Endodermal cell (in vitro differentiated cells): ENCODE data around the gene FLCN. TPM values are rescaled to one million over a fixed set of nuclear protein-coding genes. Genes with fewer than 3 reads are reported as not detected.
A peak's percentile ranks its signal among the peaks of the same experiment; 100 is the strongest.

Experiments used
- DNase-seq: peaks from one replicate; pipeline ENCODE4 v3.0.0-alpha.2; 2017
- H3K27ac ChIP-seq: 2 replicates; pipeline ENCODE4 v1.5.1; 2013; ENCODE audit warnings: mild to moderate bottlenecking, low read depth, low read length, moderate library complexity
- H3K27me3 ChIP-seq: 2 replicates; pipeline ENCODE4 v1.6.1; 2013; ENCODE audit warnings: mild to moderate bottlenecking, low read length, moderate library complexity; ENCODE audit not compliant: insufficient read depth, control insufficient read depth, poor library complexity, severe bottlenecking
- H3K36me3 ChIP-seq: 2 replicates; pipeline ENCODE4 v1.7.0; 2013; ENCODE audit warnings: mild to moderate bottlenecking, low read length, moderate library complexity; ENCODE audit not compliant: control insufficient read depth, insufficient read depth
- H3K4me1 ChIP-seq: one replicate; pipeline ENCODE4 v1.7.0; 2013; ENCODE audit warnings: low read length; ENCODE audit not compliant: control insufficient read depth, insufficient read depth
- H3K4me3 ChIP-seq: 2 replicates; pipeline ENCODE4 v1.5.1; 2013; ENCODE audit warnings: mild to moderate bottlenecking, low read length, moderate library complexity
- H3K9ac ChIP-seq: 2 replicates; pipeline ENCODE4 v1.6.1; 2013; ENCODE audit warnings: mild to moderate bottlenecking, low read length, moderate library complexity; ENCODE audit not compliant: poor library complexity, severe bottlenecking; ENCODE audit errors: extremely low read depth
- H3K9me3 ChIP-seq: 2 replicates; pipeline ENCODE4 v1.6.1; 2013; ENCODE audit warnings: mild to moderate bottlenecking, low read length, moderate library complexity; ENCODE audit not compliant: control insufficient read depth
- H3K27ac Mint-ChIP-seq: 2 replicates; pipeline ENCODE4 v1.8.0; 2020; ENCODE audit warnings: mixed read lengths
- H3K27me3 Mint-ChIP-seq: 2 replicates; pipeline ENCODE4 v1.8.0; 2021; ENCODE audit warnings: mild to moderate bottlenecking, mixed read lengths; ENCODE audit not compliant: insufficient read depth
- H3K36me3 Mint-ChIP-seq: 2 replicates; pipeline ENCODE4 v1.8.0; 2020; ENCODE audit warnings: low read depth, mixed read lengths
- H3K4me1 Mint-ChIP-seq: 2 replicates; pipeline ENCODE4 v1.8.0; 2020; ENCODE audit warnings: mixed read lengths
- H3K4me3 Mint-ChIP-seq: 2 replicates; pipeline ENCODE4 v1.8.0; 2020; ENCODE audit warnings: mild to moderate bottlenecking, moderate library complexity, mixed read lengths
- H3K9me3 Mint-ChIP-seq: 2 replicates; pipeline ENCODE4 v1.8.0; 2020; ENCODE audit warnings: mild to moderate bottlenecking, mixed read lengths
- WGBS, 2 experiments: methylation state at CpG; one replicate each; pipeline versions ENCODE4 v1.1.5 to v1.1.7; 2013; ENCODE audit warnings: missing lambda C conversion rate in 2 of 2, mixed read lengths in 1 of 2; ENCODE audit not compliant: insufficient coverage in 1 of 2, insufficient read length in 1 of 2; 5-methylcytosine and 5-hydroxymethylcytosine counted together
- total RNA-seq, 2 donors: library from RNA; stranded (reverse); fragmentation: NEBNext Ultra II Directional in 1 of 2; extraction: Animal tissue kit (Norgen Biotek cat#: 25700) in 1 of 2; gene quantifications; 2 replicates in 1 of 2; 3 replicates in 1 of 2; pipeline ENCODE4 v1.2.1, GENCODE V29; 2021
- TF ChIP-seq, protein P1 (sequence below): fragments of 200-600 bp; sonication (generic); conservative IDR thresholded peaks from 2 replicates; pipeline ENCODE4 v1.5.0; 2021; ENCODE audit warnings: antibody characterized with exemption, mild to moderate bottlenecking

The FLCN gene
- total RNA-seq, 2 donors from 2014 or later = 41.8 to 47.2 TPM

DNA sequence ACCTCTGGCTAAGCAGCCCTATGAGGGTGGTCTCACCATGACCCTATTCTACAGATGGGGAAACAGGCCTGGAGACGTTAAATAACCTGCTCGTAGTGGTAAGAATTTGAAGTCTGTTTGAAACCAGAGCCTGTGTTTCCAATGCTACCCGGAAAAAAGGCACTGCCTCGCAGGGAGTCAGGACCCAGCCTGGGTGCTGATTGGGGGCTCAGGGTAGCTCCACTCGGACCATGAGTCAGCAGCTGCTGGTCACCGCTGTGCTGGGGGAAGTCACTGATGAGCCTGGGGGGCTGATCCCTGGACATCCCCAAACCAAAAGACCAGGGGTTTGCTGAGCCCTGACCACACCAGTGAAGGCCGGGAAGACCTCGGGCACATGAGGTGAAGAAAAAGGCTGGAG is 21.4 kb downstream of the FLCN start:
- DNase-seq = no peak
- Mint-ChIP-seq H3K27ac (peak overlapping the region; percentile 55), H3K4me3 (no peak overlapping the region)

DNA sequence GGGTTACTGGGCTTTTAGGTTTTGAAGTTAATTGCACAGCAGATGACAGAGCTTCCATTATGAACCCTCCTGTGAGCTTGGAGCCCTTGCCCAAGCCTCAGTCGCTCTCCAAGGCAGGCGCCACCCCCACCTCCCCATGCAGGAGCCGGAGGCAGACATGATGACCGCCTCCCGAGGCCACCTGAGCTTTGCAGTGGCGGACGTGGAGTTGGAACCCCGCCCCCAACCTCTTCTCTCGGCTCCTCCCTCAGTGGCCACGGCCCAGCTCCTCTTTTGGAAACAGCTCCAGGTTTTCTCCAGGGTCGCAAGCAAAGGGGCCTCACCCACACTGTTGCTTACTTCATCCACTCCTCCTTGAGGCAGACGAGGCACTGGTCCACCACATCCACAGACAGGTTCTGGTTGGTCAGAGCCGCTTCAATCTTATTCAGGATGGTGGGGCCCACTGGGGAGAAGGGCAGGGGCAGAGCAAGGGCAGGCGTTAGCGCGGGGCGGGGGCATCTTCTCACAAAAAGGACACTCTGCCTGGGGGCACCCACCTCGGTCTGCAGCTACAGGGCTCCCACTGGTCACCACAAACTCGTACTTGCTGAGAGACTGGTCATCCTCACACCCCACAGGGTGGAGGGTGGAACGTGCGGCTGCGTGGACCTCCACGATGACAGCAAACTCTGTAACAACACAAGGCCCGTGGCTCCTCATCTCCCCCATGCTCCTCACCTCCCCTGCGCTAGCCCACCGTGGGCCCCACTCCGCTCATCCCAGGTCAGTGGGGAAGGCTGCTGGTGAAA is 22.1 kb downstream of the FLCN start:
- Histone ChIP-seq H3K27me3 (no peaks in the 10 kb centered on the region), H3K27ac (no peak overlapping the region), H3K36me3 (peaks cover 58% of the 10 kb centered on the region), H3K9ac (no peak overlapping the region), H3K4me3 (no peak overlapping the region), H3K9me3 (no peaks in the 10 kb centered on the region), H3K4me1 (no peaks in the 10 kb centered on the region)
- TF ChIP-seq, protein P1, sequence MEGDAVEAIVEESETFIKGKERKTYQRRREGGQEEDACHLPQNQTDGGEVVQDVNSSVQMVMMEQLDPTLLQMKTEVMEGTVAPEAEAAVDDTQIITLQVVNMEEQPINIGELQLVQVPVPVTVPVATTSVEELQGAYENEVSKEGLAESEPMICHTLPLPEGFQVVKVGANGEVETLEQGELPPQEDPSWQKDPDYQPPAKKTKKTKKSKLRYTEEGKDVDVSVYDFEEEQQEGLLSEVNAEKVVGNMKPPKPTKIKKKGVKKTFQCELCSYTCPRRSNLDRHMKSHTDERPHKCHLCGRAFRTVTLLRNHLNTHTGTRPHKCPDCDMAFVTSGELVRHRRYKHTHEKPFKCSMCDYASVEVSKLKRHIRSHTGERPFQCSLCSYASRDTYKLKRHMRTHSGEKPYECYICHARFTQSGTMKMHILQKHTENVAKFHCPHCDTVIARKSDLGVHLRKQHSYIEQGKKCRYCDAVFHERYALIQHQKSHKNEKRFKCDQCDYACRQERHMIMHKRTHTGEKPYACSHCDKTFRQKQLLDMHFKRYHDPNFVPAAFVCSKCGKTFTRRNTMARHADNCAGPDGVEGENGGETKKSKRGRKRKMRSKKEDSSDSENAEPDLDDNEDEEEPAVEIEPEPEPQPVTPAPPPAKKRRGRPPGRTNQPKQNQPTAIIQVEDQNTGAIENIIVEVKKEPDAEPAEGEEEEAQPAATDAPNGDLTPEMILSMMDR = no peak
- Mint-ChIP-seq H3K27me3 (no peaks in the 10 kb centered on the region), H3K9me3 (no peaks in the 10 kb centered on the region), H3K4me3 (no peak overlapping the region), H3K27ac (no peak overlapping the region), H3K4me1 (no peaks in the 10 kb centered on the region), H3K36me3 (peaks cover 62% of the 10 kb centered on the region)
- no peak for DNase-seq
- WGBS, 2 experiments = 95% methylated on average over 20 to 27 of the region's 27 CpGs

More for the DNA sequence above, 21.4 kb downstream of the FLCN start:
- Histone ChIP-seq H3K9ac (no peak overlapping the region), H3K4me3 (no peak overlapping the region), H3K9me3 (no peaks in the 10 kb centered on the region), H3K36me3 (peaks cover 66% of the 10 kb centered on the region), H3K4me1 (no peaks in the 10 kb centered on the region), H3K27me3 (no peaks in the 10 kb centered on the region), H3K27ac (no peak overlapping the region)
- Mint-ChIP-seq H3K36me3 (peaks cover 68% of the 10 kb centered on the region), H3K4me1 (no peaks in the 10 kb centered on the region), H3K9me3 (no peaks in the 10 kb centered on the region), H3K27me3 (no peaks in the 10 kb centered on the region)
- TF ChIP-seq, protein P1 = no peak
- 92 to 100% methylated on average over 5 to 8 of the region's 8 CpGs for WGBS, 2 experiments

DNA sequence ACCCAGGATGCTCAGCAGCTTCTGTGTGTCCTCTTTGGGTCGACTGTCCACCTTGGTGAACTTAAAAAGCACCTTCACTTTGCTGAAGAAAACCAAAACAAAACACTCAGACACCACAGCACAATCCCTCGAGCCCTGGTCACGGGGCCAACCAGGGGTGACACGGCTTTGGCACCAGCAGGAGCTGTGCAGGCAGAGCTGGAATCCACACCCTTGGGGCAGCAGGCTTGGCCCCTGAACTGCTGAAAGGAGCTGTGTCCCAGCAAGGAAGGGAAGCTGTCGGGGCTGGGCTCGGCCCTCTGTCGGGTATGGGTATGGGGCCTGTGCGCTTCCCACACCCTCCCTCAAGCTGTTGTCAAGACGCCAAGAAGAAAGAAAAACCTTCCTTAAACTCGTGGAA is 23.2 kb downstream of the FLCN start:
- no peak overlapping the region for H3K4me3 ChIP-seq
- peaks cover 57% of the 10 kb centered on the region for H3K36me3 Mint-ChIP-seq
- H3K9me3 ChIP-seq = no peaks in the 10 kb centered on the region
- H3K4me3 Mint-ChIP-seq = no peak overlapping the region
- H3K27me3 Mint-ChIP-seq = no peaks in the 10 kb centered on the region
- no peaks in the 10 kb centered on the region for H3K9me3 Mint-ChIP-seq
- H3K36me3 ChIP-seq = peaks cover 53% of the 10 kb centered on the region
- no peaks in the 10 kb centered on the region for H3K27me3 ChIP-seq
- no peak overlapping the region for H3K9ac ChIP-seq
- DNase-seq = no peak
- no peak overlapping the region for H3K27ac ChIP-seq
- H3K27ac Mint-ChIP-seq = no peak overlapping the region
- TF ChIP-seq, protein P1 = no peak
- no peaks in the 10 kb centered on the region for H3K4me1 Mint-ChIP-seq
- H3K4me1 ChIP-seq = no peaks in the 10 kb centered on the region
- WGBS, 2 experiments = 84 to 97% methylated on average over 5 to 10 of the region's 10 CpGs
